HCT116 (cell line): ENCODE results near the gene BBS10. TPM values are rescaled to one million over a fixed set of nuclear protein-coding genes. Genes with fewer than 3 reads are reported as not detected.

Source experiments
- ATAC-seq: fragments of 200-7000 bp; cut with Tn5 transposase; 2 replicates; pipeline ENCODE4 v1.9.1; 2020; ENCODE audit warnings: mild to moderate bottlenecking, moderate library complexity
- BruUV-seq: library from RNA; stranded (reverse); fragments of 400-500 nt; replicated peaks from 2 replicates; lab custom pipeline; 2021; lab: Mats Ljungman, UMichigan
- CTCF ChIA-PET: fragments of 300-600 bp; sonication (Branson Sonifier 250); formaldehyde crosslinking; loops from one replicate; lab custom pipeline; 2021; ENCODE audit warnings: antibody characterized with exemption; lab: Charles Lee
- POLR2A ChIA-PET: fragments of 300-600, 350-600 bp; sonication (Branson Sonifier 250); formaldehyde crosslinking; loops from one replicate; lab custom pipeline; 2021; ENCODE audit warnings: antibody characterized with exemption; lab: Charles Lee
- RAD21 ChIA-PET, 2 experiments: fragments of 300-600 bp; sonication (Branson Sonifier 250); formaldehyde crosslinking; loops; one replicate each; lab custom pipeline; 2023; ENCODE audit warnings: low total read pairs in 2 of 2; ENCODE audit not compliant: uncharacterized antibody in 2 of 2, unreplicated experiment in 2 of 2, low non-redundant PET in 1 of 2; lab: Charles Lee
- DNase-seq: peaks from one replicate; pipeline ENCODE4 v3.0.0-alpha.2; 2010; ENCODE audit warnings: low read depth, low spot score
- H2AFZ ChIP-seq: fragments of 200-600 bp; shearing (Covaris generic), sonication (generic); 2 replicates; pipeline ENCODE4 v1.6.1; 2017; ENCODE audit warnings: low read depth, mixed run types, mixed read lengths, antibody characterized with exemption, low read length; ENCODE audit not compliant: poor library complexity, severe bottlenecking
- H3K27ac ChIP-seq: 2 replicates; pipeline ENCODE4 v1.5.1; 2012; ENCODE audit warnings: low read depth, low read length
- H3K27me3 ChIP-seq: fragments of 200-600 bp; sonication (generic); 2 replicates; pipeline ENCODE4 v1.6.1; 2016; ENCODE audit warnings: mixed run types, low read length, mixed read lengths; ENCODE audit not compliant: insufficient read depth
- H3K36me3 ChIP-seq, 2 experiments: fragments of 200-500 bp in 1 of 2; fragments of 200-600 bp in 1 of 2; sonication (Bioruptor generic) in 1 of 2; sonication (generic) in 1 of 2; 2 replicates each; pipeline versions ENCODE4 v1.5.1 to v1.6.1; 2014 to 2016; ENCODE audit warnings: low read length in 2 of 2, inconsistent platforms in 1 of 2, mixed read lengths in 1 of 2, mixed run types in 1 of 2; ENCODE audit not compliant: insufficient read depth in 2 of 2, control insufficient read depth in 1 of 2
- H3K4me1 ChIP-seq, 2 experiments: fragments of 200-600 bp in 1 of 2; sonication (generic) in 1 of 2; 2 replicates each; pipeline versions ENCODE4 v1.5.1 to v1.6.1; 2012 to 2017; ENCODE audit warnings: low read length in 2 of 2, inconsistent platforms in 1 of 2, mild to moderate bottlenecking in 1 of 2, mixed read lengths in 1 of 2, mixed run types in 1 of 2, moderate library complexity in 1 of 2; ENCODE audit not compliant: insufficient read depth in 2 of 2, control insufficient read depth in 1 of 2
- H3K4me2 ChIP-seq: fragments of 200-600 bp; sonication (generic); 2 replicates; pipeline ENCODE4 v1.6.1; 2017; ENCODE audit warnings: mixed run types, low read length, mixed read lengths
- H3K4me3 ChIP-seq, 2 experiments: fragments of 200-600 bp in 1 of 2; sonication (generic) in 1 of 2; replicated peaks in 1 of 2; 2 replicates each; pipeline ENCODE4 v1.5.1; 2011 to 2016; ENCODE audit warnings: low read length in 2 of 2, control low read depth in 1 of 2, low read depth in 1 of 2, mild to moderate bottlenecking in 1 of 2, mixed read lengths in 1 of 2, mixed run types in 1 of 2
- H3K79me2 ChIP-seq: fragments of 200-600 bp; sonication (generic); 2 replicates; pipeline ENCODE4 v1.6.1; 2017; ENCODE audit warnings: mild to moderate bottlenecking, mixed run types, low read length, moderate library complexity, mixed read lengths; ENCODE audit not compliant: insufficient read depth
- H3K9ac ChIP-seq: fragments of 200-600 bp; sonication (generic); 2 replicates; pipeline ENCODE4 v1.6.1; 2016; ENCODE audit warnings: low read length, mixed read lengths
- H3K9me2 ChIP-seq: fragments of 200-600 bp; sonication (generic), shearing (Covaris generic); 2 replicates; pipeline ENCODE4 v1.6.1; 2017; ENCODE audit warnings: mixed run types, mild to moderate bottlenecking, moderate library complexity; ENCODE audit not compliant: insufficient read depth
- H3K9me3 ChIP-seq, 2 experiments: fragments of 200-500 bp in 1 of 2; fragments of 200-600 bp in 1 of 2; sonication (Bioruptor generic) in 1 of 2; sonication (generic) in 1 of 2; 2 replicates each; pipeline ENCODE4 v1.6.1; 2014 to 2017; ENCODE audit warnings: low read length in 2 of 2, mixed read lengths in 2 of 2, inconsistent platforms in 1 of 2, low read depth in 1 of 2, mild to moderate bottlenecking in 1 of 2, mixed run types in 1 of 2, moderate library complexity in 1 of 2; ENCODE audit not compliant: control insufficient read depth in 1 of 2, insufficient read depth in 1 of 2
- H4K20me1 ChIP-seq: fragments of 200-600 bp; sonication (generic), shearing (Covaris generic); 2 replicates; pipeline ENCODE4 v1.6.1; 2017; ENCODE audit warnings: mixed run types, mild to moderate bottlenecking, moderate library complexity; ENCODE audit not compliant: insufficient read depth
- EGR1 ChIP-seq: IDR thresholded peaks from 2 replicates; pipeline ENCODE4 v1.6.1; 2012; ENCODE audit warnings: low read depth
- ELF1 ChIP-seq: IDR thresholded peaks from 2 replicates; pipeline ENCODE4 v1.6.1; 2012; ENCODE audit warnings: low read depth, borderline replicate concordance
- EZH2phosphoT487 ChIP-seq: fragments of 200-600 bp; IDR thresholded peaks from 2 replicates; pipeline ENCODE4 v1.6.1; 2018; ENCODE audit warnings: antibody characterized with exemption, borderline replicate concordance
- FOSL1 ChIP-seq: IDR thresholded peaks from 2 replicates; pipeline ENCODE4 v1.6.1; 2012; ENCODE audit warnings: low read depth
- JUND ChIP-seq: IDR thresholded peaks from 2 replicates; pipeline ENCODE4 v1.6.1; 2012
- POLR2AphosphoS5 ChIP-seq: IDR thresholded peaks from 2 replicates; pipeline ENCODE4 v1.6.1; 2011; ENCODE audit warnings: mild to moderate bottlenecking, low read depth, low read length, moderate library complexity
- RAD21 ChIP-seq: IDR thresholded peaks from 2 replicates; pipeline ENCODE4 v1.6.1; 2012; ENCODE audit warnings: low read depth, mild to moderate bottlenecking
- SP1 ChIP-seq: IDR thresholded peaks from 2 replicates; pipeline ENCODE4 v1.6.1; 2012; ENCODE audit warnings: low read depth
- TCF7L2 ChIP-seq: IDR thresholded peaks from 2 replicates; pipeline ENCODE4 v1.7.0; 2011; ENCODE audit warnings: borderline replicate concordance, inconsistent platforms; ENCODE audit not compliant: insufficient read depth, insufficient read length; ENCODE audit errors: extremely low read depth
- YY1 ChIP-seq: IDR thresholded peaks from 2 replicates; pipeline ENCODE4 v1.6.1; 2011; ENCODE audit warnings: low read length, low read depth, moderate library complexity, mild to moderate bottlenecking; ENCODE audit not compliant: insufficient replicate concordance; ENCODE audit errors: extremely low read depth
- ZFX ChIP-seq: fragments of 450-650 bp; IDR thresholded peaks from 2 replicates; pipeline ENCODE4 v1.6.1; 2017
- ZNF274 ChIP-seq: fragments of 200-500 bp; sonication (Bioruptor generic); IDR thresholded peaks from 2 replicates; pipeline ENCODE4 v1.6.1; 2014; ENCODE audit warnings: mild to moderate bottlenecking, low read depth, low read length, inconsistent platforms
- intact Hi-C: fragments of 100-400 bp; cut with micrococcal nuclease; formaldehyde crosslinking; loops from 2 replicates; pipeline ENCODE4 v1.10.0; 2022
- total RNA-seq: library from RNA; stranded (reverse); gene quantifications from one replicate; pipeline ENCODE4 v1.2.1, GENCODE V29; 2021; ENCODE audit not compliant: unreplicated experiment
- TF ChIP-seq, protein P1 (sequence below): IDR thresholded peaks from 2 replicates; pipeline ENCODE4 v1.6.1; 2012

BBS10 gene
- total RNA-seq, 1 experiment from 2014 or later, result 27.1 TPM

DNA sequence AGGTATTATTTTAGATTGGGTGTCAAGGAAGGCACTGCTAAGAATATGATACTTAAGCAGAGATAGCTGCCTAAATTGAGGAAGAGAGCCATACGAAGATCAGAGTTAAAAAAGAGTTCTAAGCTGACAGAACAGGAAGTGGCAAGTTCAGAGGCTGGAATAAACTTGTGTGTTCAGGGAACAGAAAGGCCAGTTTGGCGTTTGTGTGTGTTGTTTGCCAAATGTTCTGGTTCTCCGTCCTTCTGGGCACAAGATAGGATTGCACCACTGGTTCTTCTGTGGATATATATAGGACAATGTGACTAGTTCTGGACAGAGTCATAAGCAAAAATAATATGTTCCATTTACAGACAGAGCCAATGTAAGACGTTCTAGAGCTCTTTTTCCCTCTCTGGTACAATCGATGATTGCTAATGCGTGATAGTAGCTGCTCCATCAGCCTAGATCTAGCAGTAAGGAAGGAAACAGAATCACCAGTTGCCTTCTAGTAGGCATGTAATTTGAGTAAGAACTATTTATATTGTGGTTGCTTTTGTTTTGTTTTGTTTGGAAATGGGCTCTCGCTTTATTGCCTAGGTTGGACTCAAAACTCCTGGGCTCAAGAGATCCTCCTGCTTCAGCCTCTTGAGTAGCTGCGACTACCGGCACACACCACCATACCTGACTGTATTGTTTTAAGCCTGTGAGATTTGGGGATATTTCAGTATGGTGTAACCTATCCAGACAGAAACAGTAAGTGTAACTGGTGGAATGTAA is 7.4 kb downstream of the BBS10 start (continued):
- TF ChIP-seq, protein P1, sequence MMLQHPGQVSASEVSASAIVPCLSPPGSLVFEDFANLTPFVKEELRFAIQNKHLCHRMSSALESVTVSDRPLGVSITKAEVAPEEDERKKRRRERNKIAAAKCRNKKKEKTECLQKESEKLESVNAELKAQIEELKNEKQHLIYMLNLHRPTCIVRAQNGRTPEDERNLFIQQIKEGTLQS, result no peak
- TF ChIP-seq POLR2AphosphoS5 (no peak), ZFX (no peak), ZNF274 (no peak), TCF7L2 (no peak)

DNA sequence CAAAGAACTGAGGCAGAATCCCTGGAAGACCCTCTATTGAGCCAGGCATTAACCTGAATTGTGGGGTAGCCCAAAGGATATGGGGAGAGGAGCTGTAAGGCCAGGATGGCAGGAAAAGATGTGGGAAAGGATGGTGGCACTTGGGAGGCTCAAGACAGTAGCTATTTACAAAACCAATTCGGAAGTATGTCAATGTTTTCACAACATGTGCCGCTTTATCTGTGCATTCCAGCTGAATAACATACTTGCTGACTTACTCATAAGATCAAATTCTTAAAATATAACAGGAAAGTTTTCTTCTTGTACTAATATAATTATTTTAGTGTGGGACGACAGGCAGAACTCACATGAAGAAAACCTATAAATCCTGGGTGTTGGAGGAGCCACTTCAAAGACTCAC is 10.6 kb downstream of the BBS10 start:
- Histone ChIP-seq H3K4me2 (peak overlapping the region; percentile 29), H2AFZ (no peak overlapping the region), H3K9me2 (no peaks in the 10 kb centered on the region), H3K27ac (peak overlapping the region; percentile 70), H3K4me3 (no peak overlapping the region), H4K20me1 (no peaks in the 10 kb centered on the region), H3K27me3 (no peaks in the 10 kb centered on the region), H3K79me2 (no peaks in the 10 kb centered on the region)
- ChIA-PET RAD21 (no interaction called here), CTCF (interaction anchor here (1.0 kb wide), 1 partner anchor 10 kb away, joined by 3 read pairs; no protein-coding TSS in a partner anchor)
- TSS peak; percentile 28 for BruUV-seq
- no peak for DNase-seq
- 0 out of 2 replicates have a peak, but pooled peaks have one; percentile 23 for TF ChIP-seq FOSL1
- no peak for TF ChIP-seq JUND
- TF ChIP-seq, all 23 proteins: peak for 1
- Histone ChIP-seq H3K4me1 (peaks cover 41 to 76% of the 10 kb centered on the region in 2 experiments), H3K9ac (no peak overlapping the region), H3K36me3 (no peaks in the 10 kb centered on the region), H3K9me3 (no peaks in the 10 kb centered on the region)
- ATAC-seq, result no peak
- intact Hi-C loops, result no loop called here
- POLR2A ChIA-PET, result no interaction called here

DNA sequence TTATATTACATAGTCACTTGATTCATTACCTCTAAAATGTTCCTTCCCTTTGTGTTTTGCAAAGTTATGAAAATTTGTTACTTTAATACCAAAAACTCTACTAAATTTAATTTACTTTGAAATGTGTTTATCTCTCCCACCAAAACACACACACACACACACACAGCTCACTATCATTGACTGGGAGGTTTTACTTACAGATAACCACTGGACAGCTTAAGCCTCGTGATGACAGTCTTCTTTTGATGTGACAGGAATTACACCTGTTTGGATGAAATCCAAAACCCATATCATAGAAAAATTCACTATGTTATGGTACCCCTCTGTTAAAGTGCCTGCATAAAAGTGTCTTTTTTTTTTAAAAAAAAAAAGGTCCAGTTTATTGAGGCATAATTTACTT is 15.6 kb downstream of the BBS10 start:
- no peak for ATAC-seq
- Histone ChIP-seq H4K20me1 (no peaks in the 10 kb centered on the region), H3K4me2 (no peak overlapping the region), H3K4me3 (no peak overlapping the region), H3K27ac (peak overlapping the region; percentile 70; the same call in 1 of the 2 replicates), H3K36me3 (no peaks in the 10 kb centered on the region), H3K4me1 (peaks cover 40 to 76% of the 10 kb centered on the region in 2 experiments), H3K9me3 (no peaks in the 10 kb centered on the region)
- TF ChIP-seq JUND (no peak), EGR1 (no peak), ELF1 (no peak), ZFX (no peak), ZNF274 (no peak), YY1 (no peak), EZH2phosphoT487 (no peak), SP1 (no peak), TCF7L2 (no peak), RAD21 (no peak)
- TF ChIP-seq, all 23 proteins: peak for 0
- no peaks in the 10 kb centered on the region for H3K9me2 ChIP-seq
- RAD21 ChIA-PET, result no interaction called here
- POLR2A ChIA-PET, result interaction anchor here (1.8 kb wide), 1 partner anchor 16 kb away, joined by 4 read pairs; the partner anchor contains the start of gene BBS10
- CTCF ChIA-PET, result no interaction called here
- H3K79me2 ChIP-seq, result no peaks in the 10 kb centered on the region
- intact Hi-C loops, result no loop called here
- H3K27me3 ChIP-seq, result no peaks in the 10 kb centered on the region
- no peak overlapping the region for H2AFZ ChIP-seq
- BruUV-seq, result no TSS peak
- H3K9ac ChIP-seq, result no peak overlapping the region
- DNase-seq, result no peak
